Mesothelial cell of epicardium (in vitro differentiated cells): ENCODE measurements around the gene HSD17B14. TPM values are rescaled to one million over a fixed set of nuclear protein-coding genes. Genes with fewer than 3 reads are reported as not detected.
A peak's percentile ranks its signal among the peaks of the same experiment; 100 is the strongest.

Experiments used
- DNase-seq, 2 experiments: peaks; one replicate each; pipeline ENCODE4 v3.0.0; 2021; ENCODE audit warnings: low spot score in 2 of 2; ENCODE audit not compliant: unreplicated experiment in 2 of 2
- H3K27ac Mint-ChIP-seq: 2 replicates; pipeline ENCODE4 v1.8.0; 2021; ENCODE audit warnings: mixed read lengths
- H3K27me3 Mint-ChIP-seq: 2 replicates; pipeline ENCODE4 v1.8.0; 2021; ENCODE audit warnings: low read depth, mixed read lengths
- H3K36me3 Mint-ChIP-seq: 2 replicates; pipeline ENCODE4 v1.8.0; 2021; ENCODE audit warnings: mixed read lengths
- H3K4me1 Mint-ChIP-seq: 2 replicates; pipeline ENCODE4 v1.8.0; 2021; ENCODE audit warnings: mixed read lengths
- H3K4me3 Mint-ChIP-seq: 2 replicates; pipeline ENCODE4 v1.8.0; 2021; ENCODE audit warnings: mild to moderate bottlenecking, moderate library complexity, mixed read lengths
- H3K9me3 Mint-ChIP-seq: 2 replicates; pipeline ENCODE4 v1.8.0; 2021; ENCODE audit warnings: mixed read lengths
- total RNA-seq: library from RNA; stranded (reverse); gene quantifications from 3 replicates; pipeline ENCODE4 v1.2.1, GENCODE V29; 2021
- TF ChIP-seq, protein P1 (sequence below): fragments of 200-600 bp; sonication (generic); IDR thresholded peaks from one replicate; pipeline ENCODE4 v1.5.0; 2021; ENCODE audit warnings: antibody characterized with exemption; ENCODE audit not compliant: unreplicated experiment

The HSD17B14 gene
- total RNA-seq, 1 donor from 2014 or later = 27.1 TPM

DNA sequence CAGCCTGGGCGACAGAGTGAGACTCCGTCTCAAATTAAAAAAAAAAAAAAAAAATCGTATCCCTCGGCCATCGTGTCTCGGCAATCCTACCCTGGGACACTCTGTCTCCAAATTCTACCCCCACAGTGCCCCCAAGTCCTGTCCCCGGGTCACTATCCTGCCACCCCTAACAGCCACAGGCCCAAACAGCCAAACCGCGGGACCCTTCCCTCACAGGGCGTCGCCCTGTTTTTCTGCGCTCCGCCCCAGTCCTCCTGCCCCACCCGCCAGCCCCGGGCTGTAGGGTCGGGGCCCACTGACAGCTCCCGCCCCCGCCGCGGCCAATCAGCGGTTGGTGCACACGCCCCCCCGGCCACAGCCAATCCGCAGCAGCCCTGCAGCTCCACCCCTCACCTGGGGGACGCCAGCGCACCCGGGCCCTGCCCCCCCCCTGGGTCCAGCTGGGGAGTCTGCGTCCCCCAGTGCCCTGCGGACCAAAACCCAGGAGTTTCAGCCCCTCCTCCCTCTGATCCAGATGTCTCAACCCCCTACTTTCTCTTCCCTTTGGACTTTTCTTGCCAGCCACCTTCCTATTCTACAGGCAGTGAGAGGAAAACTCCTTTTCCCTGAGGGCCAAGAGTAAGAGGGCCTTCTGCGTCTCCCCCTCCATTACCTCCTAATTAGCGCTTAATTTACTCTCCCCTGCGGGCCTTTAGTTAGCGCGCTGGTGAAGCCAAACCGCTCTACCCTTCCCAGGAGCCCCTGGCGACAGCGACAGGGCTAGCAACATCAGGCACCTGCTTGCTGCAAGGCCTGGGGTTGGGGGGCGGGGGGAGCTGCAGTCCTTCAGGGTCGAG, 24.0 kb downstream of the HSD17B14 start:
- peak overlapping the region; percentile 95 for H3K27ac Mint-ChIP-seq

DNA sequence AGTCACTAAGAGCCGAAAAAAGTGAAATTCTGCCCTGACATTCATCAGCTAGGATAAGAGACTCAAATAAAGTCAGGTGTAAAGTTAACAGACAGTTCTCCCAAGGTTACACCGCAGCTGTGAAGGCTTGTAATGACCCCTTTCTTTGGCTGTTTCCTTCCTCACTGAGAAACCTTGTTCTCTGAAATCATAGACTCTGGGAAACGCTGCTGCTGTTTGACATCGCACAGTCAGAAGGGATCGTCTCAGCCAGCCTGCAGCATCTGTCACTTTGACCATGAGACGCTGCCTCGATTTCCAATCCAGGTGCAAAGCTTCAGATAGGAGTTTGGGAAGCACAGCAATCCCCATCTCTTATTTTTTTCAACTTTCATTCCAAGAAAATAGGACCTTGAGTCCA, 26.1 kb downstream of the HSD17B14 start:
- H3K4me3 Mint-ChIP-seq = peak overlapping the region; percentile 77
- H3K27me3 Mint-ChIP-seq = no peaks in the 10 kb centered on the region
- no peaks in the 10 kb centered on the region for H3K9me3 Mint-ChIP-seq
- H3K4me1 Mint-ChIP-seq = peaks cover 20% of the 10 kb centered on the region
- TF ChIP-seq, protein P1, sequence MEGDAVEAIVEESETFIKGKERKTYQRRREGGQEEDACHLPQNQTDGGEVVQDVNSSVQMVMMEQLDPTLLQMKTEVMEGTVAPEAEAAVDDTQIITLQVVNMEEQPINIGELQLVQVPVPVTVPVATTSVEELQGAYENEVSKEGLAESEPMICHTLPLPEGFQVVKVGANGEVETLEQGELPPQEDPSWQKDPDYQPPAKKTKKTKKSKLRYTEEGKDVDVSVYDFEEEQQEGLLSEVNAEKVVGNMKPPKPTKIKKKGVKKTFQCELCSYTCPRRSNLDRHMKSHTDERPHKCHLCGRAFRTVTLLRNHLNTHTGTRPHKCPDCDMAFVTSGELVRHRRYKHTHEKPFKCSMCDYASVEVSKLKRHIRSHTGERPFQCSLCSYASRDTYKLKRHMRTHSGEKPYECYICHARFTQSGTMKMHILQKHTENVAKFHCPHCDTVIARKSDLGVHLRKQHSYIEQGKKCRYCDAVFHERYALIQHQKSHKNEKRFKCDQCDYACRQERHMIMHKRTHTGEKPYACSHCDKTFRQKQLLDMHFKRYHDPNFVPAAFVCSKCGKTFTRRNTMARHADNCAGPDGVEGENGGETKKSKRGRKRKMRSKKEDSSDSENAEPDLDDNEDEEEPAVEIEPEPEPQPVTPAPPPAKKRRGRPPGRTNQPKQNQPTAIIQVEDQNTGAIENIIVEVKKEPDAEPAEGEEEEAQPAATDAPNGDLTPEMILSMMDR = no peak
- peak overlapping the region; percentile 74 for H3K27ac Mint-ChIP-seq
- DNase-seq = no peak
- H3K36me3 Mint-ChIP-seq = peaks cover 1% of the 10 kb centered on the region

More for the DNA sequence above, 24.0 kb downstream of the HSD17B14 start:
- Mint-ChIP-seq H3K4me3 (peak overlapping the region; percentile 67), H3K36me3 (peaks cover 1% of the 10 kb centered on the region), H3K9me3 (no peaks in the 10 kb centered on the region), H3K27me3 (no peaks in the 10 kb centered on the region), H3K4me1 (peaks cover 19% of the 10 kb centered on the region)
- TF ChIP-seq, protein P1 = no peak
- DNase-seq = peak; percentile 48 to 66

DNA sequence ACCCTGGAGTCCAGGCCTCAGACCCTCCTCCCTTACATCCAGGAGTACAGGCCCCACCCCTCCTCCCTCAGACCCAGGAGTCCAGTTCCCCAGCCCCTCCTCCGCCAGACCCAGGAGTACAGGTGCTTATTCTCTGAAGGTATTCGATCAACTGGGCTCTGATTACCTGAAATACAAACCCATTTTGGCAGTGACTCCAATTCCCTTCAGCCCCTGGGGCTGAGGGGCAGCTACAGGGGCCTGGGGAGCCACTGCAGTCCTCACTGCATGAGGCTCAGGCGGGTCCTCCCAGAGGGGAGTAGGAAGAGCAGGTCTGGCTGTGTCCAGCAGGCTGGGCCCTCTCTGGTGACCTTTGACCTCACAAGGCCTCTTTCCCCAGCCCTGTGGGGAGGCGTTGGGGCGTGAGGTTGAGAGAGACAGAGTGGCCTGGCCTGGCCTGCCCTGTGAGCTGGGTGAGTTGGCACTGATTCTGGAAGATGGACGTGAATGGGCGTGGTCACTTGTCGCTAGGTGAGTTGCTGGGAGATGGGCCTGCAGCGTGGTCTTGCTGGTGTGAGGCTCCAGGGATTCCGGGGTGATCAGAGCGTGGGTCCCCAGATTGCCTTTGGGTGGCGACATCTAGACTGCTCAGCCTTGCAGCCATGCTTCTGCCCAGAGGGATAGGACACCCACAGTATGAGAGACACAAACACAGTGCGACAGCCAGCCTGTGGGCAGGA, 28.5 kb downstream of the HSD17B14 start:
- no peaks in the 10 kb centered on the region for H3K36me3 Mint-ChIP-seq
- H3K27ac Mint-ChIP-seq = no peak overlapping the region
- H3K4me3 Mint-ChIP-seq = no peak overlapping the region
- H3K9me3 Mint-ChIP-seq = no peaks in the 10 kb centered on the region
- TF ChIP-seq, protein P1 = no peak
- H3K27me3 Mint-ChIP-seq = no peaks in the 10 kb centered on the region
- H3K4me1 Mint-ChIP-seq = peaks cover 20% of the 10 kb centered on the region
- DNase-seq = no peak

DNA sequence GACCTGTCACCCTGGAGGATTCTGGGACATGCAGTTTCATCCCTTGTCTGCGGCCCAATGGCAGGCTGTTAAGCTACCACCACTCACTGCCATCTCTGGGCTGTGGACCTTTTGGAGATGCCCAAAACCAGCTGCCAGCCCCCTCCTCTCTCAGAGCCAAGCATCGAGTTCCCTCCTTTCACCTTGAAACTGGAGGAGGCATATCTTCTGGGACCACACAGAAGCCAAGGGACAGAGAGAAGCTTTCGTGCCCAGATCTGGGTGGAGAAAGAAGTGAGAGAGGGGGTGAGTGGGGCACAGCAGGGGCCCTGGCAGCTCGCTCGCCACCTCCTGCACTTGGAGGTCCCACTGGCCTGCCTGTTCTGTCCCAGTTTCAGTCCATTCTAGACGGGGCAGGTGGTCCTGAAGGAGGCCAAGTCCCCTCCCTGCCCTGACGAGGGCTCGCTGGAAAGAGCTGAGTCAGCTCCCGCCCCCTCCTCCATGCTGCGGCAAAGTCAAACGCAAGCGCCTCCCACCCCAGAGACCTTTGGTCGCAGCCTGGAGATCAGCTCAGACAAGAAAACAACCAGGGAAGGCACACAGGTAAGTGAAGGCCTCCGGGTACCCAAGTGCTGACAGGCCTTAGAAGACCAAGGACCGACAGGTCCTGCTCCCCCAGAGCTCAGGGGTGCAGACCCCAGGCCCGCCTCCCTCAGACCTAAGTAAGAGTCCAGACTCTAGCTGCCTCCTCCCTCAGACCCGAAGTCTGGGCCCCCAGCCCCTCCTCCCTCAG, 29.3 kb downstream of the HSD17B14 start:
- DNase-seq = peak in 1 of 2 experiments; percentile 53
- Mint-ChIP-seq H3K4me3 (no peak overlapping the region), H3K27ac (peak overlapping the region; percentile 73), H3K9me3 (no peaks in the 10 kb centered on the region), H3K36me3 (no peaks in the 10 kb centered on the region), H3K4me1 (peaks cover 15% of the 10 kb centered on the region), H3K27me3 (no peaks in the 10 kb centered on the region)
- TF ChIP-seq, protein P1 = no peak

DNA sequence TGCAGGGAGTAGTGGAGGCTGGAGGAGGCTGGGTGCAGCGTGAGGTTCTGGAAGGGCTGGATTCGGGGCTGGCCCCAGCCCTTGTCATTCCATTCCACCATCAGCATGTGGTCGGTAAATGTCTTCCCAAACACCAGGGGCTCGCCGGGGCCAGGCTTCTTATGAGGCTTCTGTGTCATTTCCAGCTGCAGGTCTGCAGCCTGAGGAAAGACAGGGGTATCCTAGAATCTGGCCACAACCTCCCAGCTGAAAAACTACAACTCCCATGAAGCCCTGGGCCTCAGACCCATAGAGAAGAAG, 29.8 kb downstream of the HSD17B14 start:
- no peaks in the 10 kb centered on the region for H3K27me3 Mint-ChIP-seq
- H3K4me1 Mint-ChIP-seq = peaks cover 14% of the 10 kb centered on the region
- DNase-seq = no peak
- H3K9me3 Mint-ChIP-seq = no peaks in the 10 kb centered on the region
- TF ChIP-seq, protein P1 = no peak
- peak overlapping the region; percentile 73 for H3K27ac Mint-ChIP-seq
- no peak overlapping the region for H3K4me3 Mint-ChIP-seq
- no peaks in the 10 kb centered on the region for H3K36me3 Mint-ChIP-seq
